Transverse colon (tissue), 4 donors: ENCODE data around the gene TMEM187. TPM values are rescaled to one million over a fixed set of nuclear protein-coding genes. Genes with fewer than 3 reads are reported as not detected.

Experiments
- DNase-seq: peaks from one replicate; pipeline ENCODE4 v3.0.0-alpha.2; 2019
- H3K27ac ChIP-seq, 4 donors: fragments of 200-600 bp; sonication (generic); 2 replicates each; pipeline ENCODE4 v1.5.1; 2016 to 2018; ENCODE audit warnings: inconsistent platforms in 4 of 4
- H3K27me3 ChIP-seq: fragments of 200-600 bp; sonication (generic); 2 replicates; pipeline ENCODE4 v1.5.1; 2017; ENCODE audit warnings: inconsistent platforms
- H3K36me3 ChIP-seq, 4 donors: fragments of 200-600 bp; sonication (generic); 2 replicates each; pipeline ENCODE4 v1.5.1; 2017 to 2019; ENCODE audit warnings: inconsistent platforms in 4 of 4
- H3K4me1 ChIP-seq, 4 donors: fragments of 200-600 bp; sonication (generic); 2 replicates each; pipeline ENCODE4 v1.5.1; 2017 to 2020; ENCODE audit warnings: inconsistent platforms in 4 of 4
- H3K4me3 ChIP-seq, 4 donors: fragments of 200-600 bp; sonication (generic); 1 replicate in 1 of 4; 2 replicates in 3 of 4; pipeline versions ENCODE4 v1.5.1 to v1.6.1; 2017 to 2019; ENCODE audit warnings: inconsistent platforms in 4 of 4
- H3K9me3 ChIP-seq, 2 donors: fragments of 200-600 bp; sonication (generic); 2 replicates each; pipeline ENCODE4 v1.5.1; 2017 to 2019; ENCODE audit warnings: inconsistent platforms in 2 of 2
- CTCF ChIP-seq, 5 experiments: fragments of 200-600 bp in 3 of 5; fragments of 450-650 bp in 2 of 5; sonication (generic) in 3 of 5; IDR thresholded peaks; 1 replicate in 2 of 5; 2 replicates in 3 of 5; pipeline ENCODE4 v1.5.1; 2016 to 2017; ENCODE audit warnings: antibody characterized with exemption in 5 of 5, inconsistent platforms in 3 of 5, mild to moderate bottlenecking in 2 of 5, moderate library complexity in 1 of 5
- EP300 ChIP-seq: sonication (generic); formaldehyde crosslinking; IDR thresholded peaks from one replicate; pipeline ENCODE4 v1.6.1; 2017; ENCODE audit warnings: antibody characterized with exemption, low read depth
- POLR2A ChIP-seq: fragments of 450-650 bp; IDR thresholded peaks from one replicate; pipeline ENCODE4 v1.6.1; 2016; ENCODE audit warnings: antibody characterized with exemption, mild to moderate bottlenecking, moderate library complexity
- POLR2AphosphoS5 ChIP-seq, 3 donors: sonication (generic); formaldehyde crosslinking; IDR thresholded peaks; one replicate each; pipeline ENCODE4 v1.6.1; 2016; ENCODE audit warnings: antibody characterized with exemption in 3 of 3
- WGBS, 2 donors: methylation state at CpG; one replicate each; pipeline ENCODE4 v1.1.5; 2018; ENCODE audit warnings: low coverage in 1 of 2; 5-methylcytosine and 5-hydroxymethylcytosine counted together
- in situ Hi-C, 4 donors: fragments of 200-750 bp; cut with MboI; loops; one replicate each; pipeline versions ENCODE4 v1.15.0 to v1.15.1; 2017; ENCODE audit warnings: low sequenced_read_pairs in 3 of 4, low pct_ligation_motif_present in 1 of 4, low pct_unique_long_range_greater_than_20kb in 1 of 4
- intact Hi-C: fragments of 100-400 bp; cut with DNase I; formaldehyde crosslinking; loops from one replicate; pipeline ENCODE4 v1.15.1; 2023; ENCODE audit warnings: low total_unique reads
- total RNA-seq, 4 donors: library from RNA; depleted of rRNA; stranded (reverse); fragments of >200 nt; gene quantifications; one replicate each; pipeline ENCODE4 v1.1.0, GENCODE V29; 2016

The TMEM187 gene
- total RNA-seq, 4 donors from 2014 or later = 1.6 to 11.2 (median 5.5) TPM

DNA sequence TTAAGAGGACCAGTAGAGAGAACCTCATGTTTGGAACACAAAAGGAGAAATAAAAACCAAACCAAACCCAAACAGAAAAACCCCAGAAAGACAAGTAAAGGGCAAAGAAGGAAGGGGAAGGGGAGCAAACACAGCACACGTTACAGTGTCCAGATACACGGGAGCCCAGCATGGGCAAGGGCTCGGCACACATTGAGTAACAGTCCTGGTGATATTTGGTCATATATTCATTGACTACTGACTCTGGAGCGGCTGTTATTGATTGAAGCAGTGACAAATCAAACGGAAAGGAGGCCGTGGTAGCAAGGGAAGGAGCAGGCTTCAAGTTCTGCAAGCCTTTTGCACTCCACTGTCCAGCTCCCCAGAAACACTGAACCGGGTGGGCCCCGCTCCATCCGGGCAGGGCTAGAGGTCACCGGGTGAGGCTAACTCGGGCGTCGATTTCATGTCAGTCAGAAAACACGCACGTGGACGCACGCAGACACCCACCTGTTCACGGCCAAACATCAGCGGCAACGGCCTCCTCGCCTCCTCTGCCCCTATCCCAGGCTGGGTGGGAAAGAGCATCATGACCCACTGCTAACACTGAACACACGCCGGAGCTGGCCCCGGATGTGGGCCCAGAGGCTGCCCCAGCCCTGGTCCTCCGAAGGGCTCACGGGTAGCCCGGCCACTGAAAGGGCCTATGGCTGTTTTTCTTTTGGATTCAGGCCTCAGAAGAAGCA lies 50.9 kb downstream of the TMEM187 start:
- 77% methylated on average over 27 of the region's 27 CpGs; no CpG with 5 or more reads in 1 of the 2 donors for WGBS, 2 donors
- intact Hi-C loops (no loop called here), in situ Hi-C loops (no loop called here)
- H3K4me1 ChIP-seq = peaks cover 0 to 17% (median 4%) of the 10 kb centered on the region in 4 donors
- no peaks in the 10 kb centered on the region for H3K9me3 ChIP-seq
- no peak overlapping the region for H3K27ac ChIP-seq
- H3K27me3 ChIP-seq = no peaks in the 10 kb centered on the region
- H3K4me3 ChIP-seq = no peak overlapping the region
- TF ChIP-seq EP300 (no peak), POLR2AphosphoS5 (IDR thresholded peaks at IDR 0.05) (no peak), POLR2A (no peak), CTCF (IDR thresholded peaks at IDR 0.05) (no peak)
- DNase-seq = no peak
- no peaks in the 10 kb centered on the region for H3K36me3 ChIP-seq

GRCh38 chrX:154024271-154024670 lies 51.7 kb downstream of the TMEM187 start:
- H3K36me3 ChIP-seq = no peaks in the 10 kb centered on the region
- H3K4me1 ChIP-seq = peaks cover 0 to 15% (median 3%) of the 10 kb centered on the region in 4 donors
- no peaks in the 10 kb centered on the region for H3K9me3 ChIP-seq
- 89% methylated on average over 15 of the region's 15 CpGs; no CpG with 5 or more reads in 1 of the 2 donors for WGBS, 2 donors
- no peak for DNase-seq
- H3K4me3 ChIP-seq = no peak overlapping the region
- no peak for TF ChIP-seq POLR2A
- TF ChIP-seq CTCF (IDR thresholded peaks at IDR 0.05) = no peak
- TF ChIP-seq EP300 = no peak
- TF ChIP-seq POLR2AphosphoS5 (IDR thresholded peaks at IDR 0.05) = no peak
- in situ Hi-C loops = no loop called here
- intact Hi-C loops = no loop called here
- no peaks in the 10 kb centered on the region for H3K27me3 ChIP-seq
- H3K27ac ChIP-seq = no peak overlapping the region

DNA sequence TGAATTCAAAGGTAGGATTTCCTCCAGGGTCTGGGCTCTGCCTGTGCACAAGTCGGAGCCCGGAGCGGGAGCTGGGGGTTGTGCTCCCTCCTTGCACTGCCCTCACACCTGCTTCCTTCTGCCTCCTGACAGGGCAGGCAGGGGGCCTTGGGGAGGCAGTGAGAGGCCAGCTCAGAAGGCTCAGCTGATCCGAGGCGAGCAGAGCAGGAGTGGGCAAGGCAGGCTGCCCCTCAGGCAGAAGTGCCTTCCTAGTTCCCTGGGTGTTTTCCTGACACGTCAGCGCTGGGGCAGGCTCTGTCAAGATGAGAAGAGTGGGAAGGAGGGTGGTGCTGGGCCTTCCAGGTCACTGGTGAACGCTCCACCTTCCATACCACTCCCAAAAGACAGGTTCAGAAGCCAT lies 52.7 kb downstream of the TMEM187 start:
- no peak overlapping the region for H3K27ac ChIP-seq
- peaks cover 0 to 18% (median 5%) of the 10 kb centered on the region in 4 donors for H3K4me1 ChIP-seq
- no peaks in the 10 kb centered on the region for H3K9me3 ChIP-seq
- in situ Hi-C loops (no loop called here), intact Hi-C loops (no loop called here)
- no peak for DNase-seq
- TF ChIP-seq CTCF (IDR thresholded peaks at IDR 0.05) (no peak), POLR2AphosphoS5 (IDR thresholded peaks at IDR 0.05) (no peak), EP300 (no peak), POLR2A (no peak)
- H3K27me3 ChIP-seq = no peaks in the 10 kb centered on the region
- no peaks in the 10 kb centered on the region for H3K36me3 ChIP-seq
- no peak overlapping the region for H3K4me3 ChIP-seq
- WGBS, 2 donors = 89% methylated on average over 8 of the region's 8 CpGs; no CpG with 5 or more reads in 1 of the 2 donors

DNA sequence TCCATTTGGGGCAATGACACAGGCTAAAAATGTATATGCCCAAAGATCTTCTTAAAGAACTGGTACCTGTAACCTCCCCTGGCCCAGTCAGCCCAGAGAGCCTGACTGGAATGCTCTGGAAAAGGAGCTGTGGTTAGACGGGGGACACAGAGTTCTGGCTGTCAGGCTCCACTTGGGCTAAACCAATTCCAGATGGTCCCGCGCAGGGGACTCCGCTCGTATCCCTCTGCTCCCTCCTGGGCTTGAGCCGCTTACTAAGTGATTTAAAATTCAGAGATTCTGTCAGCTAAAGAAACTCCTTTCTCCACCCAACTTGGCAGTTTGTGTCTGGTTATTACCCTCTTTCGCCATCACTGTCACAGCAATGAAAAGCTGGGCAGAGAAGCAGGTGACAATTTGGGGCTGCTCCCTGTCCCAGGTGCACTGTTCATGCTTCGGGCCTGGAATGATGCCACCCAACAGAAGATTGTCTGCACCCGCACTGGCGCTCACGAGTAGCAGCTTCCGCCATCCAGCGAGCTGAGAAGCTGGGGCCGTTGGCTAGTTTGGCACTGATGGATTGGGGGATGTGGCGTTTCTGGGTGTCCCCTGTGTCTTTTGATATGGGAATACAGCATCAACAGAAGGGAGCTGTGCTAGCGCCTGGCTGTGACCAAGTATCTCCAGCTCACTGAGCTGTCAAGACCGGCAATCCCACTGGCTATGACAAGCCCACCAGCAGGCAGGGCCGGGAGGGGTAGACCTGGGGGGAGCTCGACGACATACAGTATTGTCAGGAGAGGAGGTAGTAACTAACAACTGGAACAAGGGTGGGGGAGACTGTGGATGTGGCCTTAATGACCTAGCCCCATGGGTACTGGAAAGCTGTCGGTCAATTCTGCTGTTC lies 53.8 kb downstream of the TMEM187 start:
- in situ Hi-C loops (no loop called here), intact Hi-C loops (no loop called here)
- no peaks in the 10 kb centered on the region for H3K9me3 ChIP-seq
- no peaks in the 10 kb centered on the region for H3K27me3 ChIP-seq
- H3K4me1 ChIP-seq = peaks cover 0 to 10% (median 4%) of the 10 kb centered on the region in 4 donors
- DNase-seq = no peak
- WGBS, 2 donors = 88% methylated on average over 21 of the region's 21 CpGs; no CpG with 5 or more reads in 1 of the 2 donors
- TF ChIP-seq POLR2A (no peak), EP300 (no peak), CTCF (IDR thresholded peaks at IDR 0.05) (no peak), POLR2AphosphoS5 (IDR thresholded peaks at IDR 0.05) (no peak)
- no peak overlapping the region for H3K27ac ChIP-seq
- no peaks in the 10 kb centered on the region for H3K36me3 ChIP-seq
- H3K4me3 ChIP-seq = no peak overlapping the region
